GM19351 (cell line): ENCODE measurements around the gene LZTR1.
"Not testable (repeated sequence)": the region's sequence is repeated elsewhere in the genome, so short reads cannot be mapped to it uniquely, and the experiment has no call there.

Experiments used
- ATAC-seq: cut with Tn5 transposase; IDR thresholded peaks from one replicate; pipeline ENCODE4 v1.9.1; 2021; ENCODE audit warnings: mild to moderate bottlenecking, moderate library complexity; ENCODE audit not compliant: unreplicated experiment

The LZTR1 gene

DNA sequence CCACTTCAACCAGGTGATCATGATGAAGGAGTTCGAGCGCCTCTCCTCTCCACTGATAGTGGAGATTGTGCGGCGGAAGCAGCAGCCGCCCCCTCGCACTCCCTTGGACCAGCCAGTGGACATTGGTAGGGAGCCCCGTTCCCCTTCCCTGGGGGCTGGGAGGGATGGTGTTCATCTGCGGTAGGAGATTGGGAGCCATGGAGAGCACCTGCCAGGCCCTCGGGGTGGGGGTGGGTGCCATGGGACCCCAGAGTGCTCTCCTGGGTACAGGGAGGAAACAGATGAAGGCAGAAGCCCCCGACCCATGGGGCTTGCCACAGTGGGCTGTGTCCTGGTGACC lies 12.8 kb downstream of the LZTR1 start:
- no peak for ATAC-seq

DNA sequence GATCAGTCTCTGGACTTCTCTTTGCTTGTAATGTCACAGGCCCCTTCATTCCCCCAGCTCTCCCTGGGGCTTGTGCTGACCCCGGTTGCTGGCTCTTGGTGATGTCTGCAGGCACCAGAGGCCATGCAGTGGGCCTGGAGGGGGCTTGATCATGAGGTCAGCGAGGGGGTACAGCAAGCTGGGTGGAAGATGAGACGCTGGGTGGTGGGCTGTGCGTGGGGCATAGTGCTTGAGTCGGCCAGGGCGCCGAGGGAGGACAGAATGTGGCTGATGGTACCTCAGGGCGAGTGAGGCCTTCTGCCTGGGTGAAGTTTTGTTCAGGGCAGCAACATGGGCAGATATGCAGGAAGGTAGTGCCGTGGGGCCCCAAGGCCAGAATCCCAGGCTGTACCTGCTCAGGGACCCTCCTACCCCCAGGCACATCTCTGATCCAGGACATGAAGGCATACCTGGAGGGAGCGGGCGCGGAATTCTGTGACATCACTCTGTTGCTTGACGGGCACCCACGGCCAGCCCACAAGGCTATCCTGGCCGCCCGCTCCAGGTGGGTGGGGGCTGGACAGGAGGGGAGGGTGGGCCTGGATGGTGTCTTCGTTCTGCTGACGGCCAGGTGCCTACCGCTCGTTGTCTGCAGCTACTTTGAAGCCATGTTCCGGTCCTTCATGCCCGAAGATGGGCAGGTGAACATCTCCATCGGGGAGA lies 13.4 kb downstream of the LZTR1 start:
- no peak for ATAC-seq

DNA sequence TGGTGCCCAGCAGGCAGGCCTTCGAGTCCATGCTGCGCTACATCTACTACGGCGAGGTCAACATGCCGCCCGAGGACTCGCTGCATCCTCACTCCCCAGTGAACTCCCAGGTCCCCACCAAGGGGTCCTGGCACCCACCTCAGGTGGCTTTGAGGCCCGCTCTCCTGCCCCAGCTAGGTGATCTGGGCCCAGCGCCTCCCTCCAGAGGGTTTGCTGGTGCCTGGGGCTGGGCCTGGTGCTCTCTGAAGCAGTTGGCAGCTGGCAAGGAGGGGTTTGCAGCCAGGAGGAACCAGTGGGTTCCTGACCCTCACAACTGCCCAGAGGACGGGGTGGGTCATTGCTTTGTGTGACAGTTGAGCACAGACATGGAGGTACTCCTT lies 13.9 kb downstream of the LZTR1 start:
- no peak for ATAC-seq

DNA sequence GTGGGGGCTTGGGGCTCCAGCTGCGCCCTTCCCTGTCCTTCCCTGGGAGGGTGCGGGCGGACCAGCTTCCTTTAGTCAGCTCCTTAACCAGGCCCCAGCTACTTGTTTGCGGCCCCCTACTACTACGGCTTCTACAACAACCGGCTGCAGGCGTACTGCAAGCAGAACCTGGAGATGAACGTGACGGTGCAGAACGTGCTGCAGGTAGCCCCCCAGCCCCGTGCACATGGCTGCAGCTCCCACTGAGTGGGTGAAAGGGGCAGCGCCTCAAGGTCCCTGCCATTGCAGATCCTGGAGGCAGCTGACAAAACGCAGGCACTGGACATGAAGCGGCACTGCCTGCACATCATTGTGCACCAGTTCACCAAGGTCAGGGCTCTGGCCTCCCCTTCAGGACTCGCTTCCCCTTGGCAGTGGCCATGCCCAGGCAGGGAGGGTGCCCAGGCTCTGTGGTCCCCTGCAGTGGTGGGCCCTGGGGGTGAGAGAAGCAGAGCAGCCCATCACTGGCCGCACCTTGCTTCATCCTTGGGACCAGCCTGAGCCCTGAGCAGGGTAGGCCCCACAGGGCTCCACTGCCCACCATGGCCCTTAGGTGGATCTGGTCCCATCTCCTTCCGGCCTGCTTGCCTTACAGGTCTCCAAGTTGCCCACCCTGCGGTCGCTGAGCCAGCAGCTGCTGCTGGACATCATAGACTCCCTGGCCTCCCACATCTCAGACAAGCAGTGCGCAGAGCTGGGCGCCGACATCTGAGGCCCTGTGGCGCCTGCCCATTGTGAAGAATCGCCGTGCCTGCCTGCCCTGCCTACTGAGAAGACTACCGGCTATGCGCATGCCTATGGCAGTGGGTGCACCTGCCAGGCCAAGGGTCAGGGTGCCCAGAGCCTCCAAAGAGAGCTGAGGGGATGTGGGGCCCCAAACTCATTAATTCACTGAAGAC lies 14.8 kb downstream of the LZTR1 start:
- ATAC-seq = no peak

DNA sequence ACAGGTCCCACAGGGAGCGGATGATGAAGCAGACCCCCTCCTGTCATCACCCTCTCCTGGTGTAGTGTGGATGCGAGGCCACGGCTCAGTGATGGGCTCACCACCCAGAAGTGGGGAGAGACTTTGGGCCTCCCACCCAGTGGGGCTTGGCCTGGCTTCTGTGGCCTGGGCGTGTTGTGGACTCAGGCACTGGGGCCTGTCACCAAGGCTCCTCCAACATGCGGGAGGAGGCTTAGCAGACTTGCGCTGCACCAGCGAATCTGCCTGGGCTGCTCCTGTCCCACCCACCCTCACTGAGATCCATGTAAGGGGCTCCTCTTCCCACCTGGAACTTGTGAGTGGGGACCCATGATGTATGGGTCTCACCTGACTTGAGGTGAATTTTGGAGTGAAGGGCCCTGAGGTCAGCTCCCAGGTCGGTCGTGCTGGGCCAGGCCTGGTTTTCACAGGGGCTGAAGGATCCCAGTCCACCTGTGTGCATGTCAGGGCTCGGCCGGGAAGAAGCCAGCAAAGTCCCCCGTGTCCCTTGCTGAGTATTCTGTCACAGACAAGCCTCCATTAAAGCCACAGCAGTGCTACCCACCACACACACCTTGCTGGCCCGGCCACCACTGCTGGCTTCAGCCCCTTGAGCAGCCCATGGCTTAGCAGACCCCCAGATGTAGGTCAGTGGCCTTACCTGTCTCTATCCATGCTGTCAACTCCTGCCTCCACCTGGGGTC lies 15.6 kb downstream of the LZTR1 start:
- ATAC-seq = no peak

DNA sequence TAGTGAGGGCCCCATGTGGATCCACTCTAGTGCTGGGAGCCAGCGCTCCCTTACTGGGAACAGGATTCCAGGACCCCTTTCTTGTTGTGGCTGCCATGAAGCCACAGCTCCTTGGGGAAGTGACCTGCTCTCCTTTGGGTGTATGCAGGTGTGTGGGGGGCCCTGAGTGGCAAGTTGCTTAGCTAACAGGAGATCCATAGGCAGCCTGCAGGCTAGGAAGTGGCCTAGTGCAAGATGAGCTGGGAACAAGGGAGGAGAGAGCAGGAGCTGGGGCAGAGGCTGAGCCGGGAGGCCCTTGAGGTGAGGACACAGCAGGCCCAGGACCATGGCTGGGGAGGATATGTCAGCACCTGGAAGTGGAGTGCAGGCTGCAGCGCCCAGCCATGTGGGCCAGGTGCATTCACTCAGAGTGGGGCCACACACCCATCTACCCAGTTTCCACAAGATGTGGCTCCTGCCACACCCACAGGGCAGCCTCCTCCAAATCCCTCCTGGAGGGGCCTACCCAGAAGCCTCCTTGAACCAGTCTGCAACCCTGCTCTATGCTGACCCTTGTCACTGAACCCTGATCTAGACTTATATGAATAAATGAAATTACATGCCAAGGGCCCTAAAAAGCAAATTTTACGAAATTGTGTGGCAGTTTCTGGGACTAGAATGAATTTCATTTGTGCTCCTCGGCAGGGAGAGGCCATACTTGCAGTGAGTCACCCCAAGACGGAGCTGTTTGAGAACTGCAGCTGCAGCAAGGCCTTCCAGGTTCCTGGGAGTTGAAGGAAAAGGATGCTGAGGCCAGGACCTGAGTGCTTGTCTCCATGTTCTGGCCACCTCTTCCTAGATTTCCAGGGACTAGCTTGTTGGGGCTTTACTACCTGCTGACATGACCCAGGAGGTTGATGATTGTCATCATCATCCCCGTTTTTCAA lies 16.6 kb downstream of the LZTR1 start:
- no peak for ATAC-seq

DNA sequence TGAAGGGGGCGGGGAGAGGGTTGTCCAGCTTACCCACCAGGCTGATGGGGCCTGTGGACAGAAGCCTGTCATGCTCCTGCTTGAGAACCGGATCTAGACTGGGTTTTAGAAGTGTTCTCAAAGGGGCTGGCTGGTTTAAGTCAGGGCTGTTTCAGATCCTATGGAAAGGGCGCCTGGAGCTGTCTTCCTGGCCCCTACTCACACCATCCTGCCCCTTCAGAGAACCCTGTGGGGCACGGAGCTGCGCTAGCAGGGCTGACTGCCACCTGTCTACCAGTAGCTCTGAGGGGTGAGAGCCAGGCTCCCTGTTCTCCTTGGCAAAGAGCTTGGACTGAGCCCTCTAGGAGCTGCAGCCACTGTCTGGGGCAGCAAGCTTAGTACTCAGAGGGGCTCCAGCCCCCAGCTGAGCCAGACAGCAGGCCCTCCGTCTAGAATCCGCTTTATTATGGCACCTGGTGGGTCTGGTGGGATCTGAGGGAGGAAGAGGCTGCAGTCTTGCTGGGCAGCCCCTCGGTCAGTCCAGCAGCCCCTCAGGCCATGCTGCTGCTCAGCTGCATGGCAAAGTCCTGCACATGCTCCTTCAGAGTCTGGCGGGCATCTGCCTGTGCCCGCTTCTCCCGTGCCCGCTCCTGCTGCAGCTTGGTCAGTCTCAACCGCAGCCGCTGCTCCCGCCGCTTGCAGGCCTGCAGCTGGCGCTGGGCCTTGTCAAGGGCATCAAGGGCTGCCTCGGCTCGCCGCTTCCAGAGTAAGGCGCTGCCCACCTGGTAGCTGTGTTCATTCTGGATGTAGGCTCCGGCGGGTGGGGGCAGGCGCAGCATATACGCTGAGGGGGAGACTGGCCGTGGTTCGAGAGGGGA lies 17.5 kb downstream of the LZTR1 start:
- no peak for ATAC-seq

DNA sequence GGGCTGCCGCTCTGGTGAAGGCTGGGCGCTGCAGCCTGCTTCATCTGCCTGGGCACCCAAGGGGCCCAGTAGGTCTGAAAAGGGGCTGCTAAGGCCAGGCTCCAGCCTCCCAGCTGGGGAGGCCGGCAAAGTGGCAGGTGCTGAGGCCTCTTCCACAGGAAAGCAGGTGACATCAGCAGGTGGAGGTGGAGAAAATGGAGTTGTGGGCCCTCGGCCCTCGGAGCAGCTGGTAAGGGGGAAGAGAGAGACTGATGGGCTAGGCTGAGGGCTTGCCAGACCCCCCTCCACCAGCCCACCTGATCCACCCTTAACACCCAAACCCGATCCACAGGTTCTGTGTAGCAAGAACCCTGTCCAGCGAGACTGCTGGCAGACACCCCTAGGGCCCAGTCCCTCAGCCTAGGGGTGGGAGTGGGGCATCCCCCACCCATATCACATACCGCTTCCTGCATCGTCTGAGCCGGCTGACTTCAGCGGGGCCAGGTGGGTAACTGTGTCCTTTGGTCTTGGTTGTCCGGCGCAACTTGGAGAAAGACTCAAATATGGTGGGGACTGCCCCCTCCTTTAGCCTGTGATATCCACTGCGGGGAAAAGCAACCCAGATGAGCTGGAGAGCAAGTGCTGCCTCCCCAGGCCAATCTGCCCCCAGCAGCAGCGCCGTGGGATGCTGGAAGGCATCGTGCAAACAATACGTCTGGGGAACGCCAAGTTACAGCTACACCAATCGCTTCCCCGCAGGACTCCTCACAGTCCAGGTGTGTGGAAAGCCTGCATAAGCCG lies 18.3 kb downstream of the LZTR1 start:
- ATAC-seq = no peak

DNA sequence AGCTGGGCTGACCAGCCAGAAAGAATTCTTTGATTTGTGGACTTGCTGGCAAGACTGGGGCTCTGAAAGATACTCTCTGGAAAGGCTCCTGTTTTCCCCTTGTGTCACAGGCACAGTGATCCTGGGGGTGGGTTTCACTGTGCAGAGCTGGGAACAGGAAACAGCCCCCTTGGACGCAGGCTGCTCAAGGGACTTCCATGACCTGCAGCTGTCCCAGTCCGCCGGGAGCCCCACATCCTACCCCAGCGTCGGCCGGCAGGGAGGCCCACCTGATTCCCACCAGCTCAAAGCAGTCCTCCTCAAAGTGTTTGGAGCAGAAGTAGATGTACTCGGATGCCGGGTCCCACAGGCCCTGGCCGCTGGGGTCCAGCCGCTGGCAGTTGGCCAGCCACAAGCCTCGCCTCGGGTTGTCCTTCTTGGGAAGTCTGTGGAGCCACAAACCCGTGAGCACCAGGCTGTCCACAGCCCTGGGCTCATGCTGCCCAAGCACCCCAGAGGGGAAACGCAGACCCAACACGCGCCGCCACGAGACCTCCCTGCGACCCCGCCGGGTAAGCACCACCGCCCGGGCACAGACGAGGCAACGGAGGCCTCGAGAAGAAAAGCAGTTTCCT lies 19.0 kb downstream of the LZTR1 start:
- ATAC-seq = peak; percentile 2

DNA sequence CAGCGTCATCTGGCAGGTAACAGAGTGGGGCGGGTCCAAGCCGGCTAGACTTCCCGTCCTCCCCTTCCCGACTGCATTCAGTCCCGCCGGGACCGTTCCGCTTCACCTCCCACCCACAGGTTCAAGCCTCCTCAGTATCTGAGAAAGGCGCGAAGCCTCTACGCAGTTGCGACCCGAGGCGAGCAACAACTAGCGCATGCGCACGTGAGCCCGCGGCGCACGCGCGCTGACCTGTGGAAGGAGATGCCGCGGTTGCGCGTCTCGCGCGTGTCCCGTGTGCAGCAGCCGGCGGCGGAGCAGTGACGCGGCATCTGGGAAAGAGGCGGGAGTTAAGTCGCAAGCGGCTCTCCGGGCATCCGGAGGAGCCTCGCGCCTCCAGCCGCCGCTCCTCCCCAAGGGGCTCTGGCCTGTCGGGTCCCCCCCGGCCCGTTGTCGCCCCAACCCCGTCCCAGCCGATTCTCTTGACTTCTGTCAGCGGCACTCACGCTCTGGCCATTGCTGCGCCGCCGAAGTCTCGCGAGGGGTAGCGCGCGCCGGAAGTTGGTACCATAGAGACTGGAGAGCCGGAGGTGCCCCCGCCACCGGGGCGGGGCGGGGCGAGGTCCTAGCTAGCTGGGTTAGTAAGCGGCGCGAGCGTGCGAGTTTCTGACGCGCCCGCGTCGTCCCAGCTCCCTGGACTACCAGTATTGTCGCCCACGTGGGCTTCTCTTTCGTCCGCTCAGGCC lies 19.7 kb downstream of the LZTR1 start, which contains the start of gene THAP7:
Gene THAP7 (minus strand): TSS at position 518 of the 725 bp plus-strand sequence. CDS start 207 bp downstream, at position 311.
- peak; percentile 85 for ATAC-seq

DNA sequence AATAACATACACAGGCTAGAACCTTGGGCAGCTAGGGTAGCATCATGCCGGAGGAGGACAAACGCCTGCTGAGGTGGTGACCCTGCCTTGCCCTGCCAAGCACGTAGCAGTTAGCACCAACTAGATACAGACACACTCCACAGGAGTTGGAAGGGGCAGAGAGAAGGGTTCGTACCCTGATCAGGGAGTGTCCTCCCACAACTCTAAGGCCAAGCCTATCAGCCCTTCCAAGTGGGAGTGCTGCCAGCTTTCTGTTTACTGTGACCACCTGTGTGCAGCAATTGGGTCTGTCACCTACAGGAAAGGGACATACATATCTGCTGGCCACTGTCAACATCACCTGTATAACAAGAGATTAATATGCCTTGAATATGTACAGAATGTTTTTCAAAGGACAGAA lies 21.7 kb downstream of the LZTR1 start:
- no peak for ATAC-seq

DNA sequence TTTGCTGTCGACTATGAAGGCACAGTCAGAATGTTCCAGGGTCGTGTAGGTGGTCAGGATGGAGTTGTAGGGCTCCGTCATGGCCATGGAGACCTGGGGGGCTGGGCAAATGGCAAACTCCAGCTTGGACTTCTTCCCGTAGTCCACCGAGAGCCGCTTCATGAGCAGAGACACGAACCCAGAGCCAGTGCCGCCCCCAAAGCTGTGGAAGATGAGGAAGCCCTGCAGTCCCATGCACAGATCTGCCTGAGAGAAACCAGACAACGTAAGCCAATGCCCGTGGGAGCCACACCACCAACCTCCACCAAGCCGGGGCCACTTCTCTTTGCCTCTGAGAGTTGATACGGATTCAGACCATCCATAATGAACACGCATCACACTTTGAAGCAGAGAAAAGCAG lies 27.1 kb downstream of the LZTR1 start:
- ATAC-seq = not testable (repeated sequence)

DNA sequence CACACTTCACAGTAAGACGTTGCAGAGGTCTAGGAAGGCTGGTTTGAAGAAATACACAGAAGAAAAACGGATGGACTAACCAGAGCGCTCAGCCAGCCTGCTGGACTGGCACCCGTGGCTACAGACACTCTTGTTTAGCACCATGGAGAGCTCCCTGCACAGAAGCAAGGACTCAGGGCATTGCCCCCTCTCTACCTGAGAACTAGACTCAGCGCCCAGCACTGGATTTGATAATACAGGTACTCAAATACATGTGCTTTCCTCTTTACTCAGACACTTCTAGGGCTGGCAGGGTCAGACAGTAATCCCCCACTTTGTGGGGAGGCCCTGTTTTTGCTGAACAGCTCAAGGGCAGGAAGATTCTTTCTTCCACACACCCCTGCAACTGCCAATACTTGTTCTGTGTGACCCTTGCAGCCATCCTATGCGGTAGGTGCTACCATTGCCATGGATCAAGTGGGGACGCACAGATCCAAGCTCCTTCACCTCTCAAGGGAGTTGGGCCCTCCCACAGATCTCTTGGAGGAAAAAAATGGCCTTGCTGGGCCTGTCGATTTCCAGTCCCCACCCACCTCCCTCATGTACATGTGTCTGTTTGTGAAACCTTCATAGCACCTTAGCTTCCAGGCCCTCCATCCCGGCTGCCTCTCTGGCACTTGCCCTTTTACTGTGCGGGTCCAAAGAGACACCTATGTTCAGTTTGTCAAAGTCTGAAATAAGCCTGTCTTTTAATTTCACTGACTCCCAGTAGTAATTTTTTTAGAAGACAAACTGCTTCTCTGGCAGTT lies 27.7 kb downstream of the LZTR1 start:
- no peak for ATAC-seq

DNA sequence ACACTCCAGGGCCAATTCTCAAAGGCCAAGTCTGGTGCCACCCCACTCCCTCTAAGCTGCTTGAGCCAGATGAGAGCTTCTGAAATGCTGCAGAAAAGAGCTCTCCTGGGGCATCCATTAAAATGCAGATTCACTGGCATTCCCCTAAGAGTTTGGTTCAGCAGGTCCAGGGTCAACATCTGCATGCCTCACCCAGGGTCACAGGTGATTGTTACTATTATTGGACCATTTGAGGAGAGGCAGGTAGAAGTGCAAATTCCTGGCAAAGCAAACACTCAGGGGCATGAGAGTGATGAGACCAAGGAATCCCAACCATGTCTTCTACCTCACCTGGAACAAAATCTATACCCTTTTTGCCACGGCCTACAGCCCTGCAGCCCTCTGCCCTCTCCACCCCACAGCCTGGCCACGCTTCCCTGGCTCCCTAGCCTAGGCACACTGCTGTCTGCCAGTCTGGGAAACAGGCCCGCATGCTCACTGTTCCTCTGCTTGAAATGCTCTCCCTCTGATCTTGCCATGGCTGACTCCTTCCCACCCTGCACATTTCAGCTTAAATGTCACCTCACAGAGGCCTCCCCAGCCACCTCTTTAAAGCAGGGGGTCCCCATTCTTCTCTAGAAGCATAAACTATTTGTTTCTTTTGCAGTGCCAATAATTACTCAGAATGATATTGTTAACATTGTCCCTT lies 28.5 kb downstream of the LZTR1 start:
- no peak for ATAC-seq

DNA sequence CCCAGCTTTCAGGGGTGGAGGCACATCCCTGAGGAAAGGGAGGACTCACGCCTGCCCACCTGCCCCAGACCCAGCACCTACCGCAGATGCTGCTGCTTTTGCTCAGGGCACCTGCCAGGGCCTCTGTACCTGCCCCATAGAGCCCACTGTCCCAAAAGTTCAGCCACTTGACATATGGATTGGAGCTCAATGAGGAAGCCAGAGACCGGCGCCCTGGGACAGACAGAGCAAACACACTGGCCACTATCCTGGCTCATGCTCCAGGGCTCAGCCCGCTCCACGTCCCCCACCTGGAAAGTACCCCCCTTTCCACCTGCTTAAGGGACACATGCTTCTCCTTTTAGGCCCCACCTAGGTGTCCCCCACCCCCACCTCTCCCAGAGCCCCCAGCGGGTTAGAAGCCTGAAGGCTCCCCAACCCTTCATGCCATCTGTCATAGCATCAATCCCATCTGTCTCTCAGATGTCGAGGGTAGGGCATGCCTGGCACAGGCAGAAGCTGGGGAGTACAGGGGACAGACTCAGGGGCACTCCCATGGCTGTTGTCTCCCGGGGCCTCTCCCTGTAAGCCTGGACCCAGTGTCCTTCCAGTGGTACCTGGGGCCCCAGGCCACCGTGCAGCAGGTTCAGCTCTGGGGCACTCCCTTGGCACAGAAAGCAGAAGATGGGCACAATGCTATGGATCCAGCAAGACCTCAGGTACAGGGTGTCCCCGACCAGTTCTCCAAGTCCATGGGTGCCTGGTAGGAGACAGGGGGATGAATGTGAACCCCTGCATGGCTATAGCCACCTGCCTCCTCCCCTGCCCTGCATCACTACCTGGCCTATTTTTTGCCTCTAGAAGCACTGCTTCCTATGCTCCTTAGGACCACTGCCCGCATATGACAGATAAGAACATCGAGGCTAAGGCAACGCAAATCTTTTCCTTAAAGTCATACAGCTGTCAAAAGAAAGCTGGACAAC lies 30.6 kb downstream of the LZTR1 start:
- no peak for ATAC-seq
